Astrocyte of the cerebellum (primary cell): ENCODE data around the gene MCFD2.

ENCODE experiments used
- DNase-seq: peaks from one replicate; pipeline ENCODE4 v3.0.0-alpha.2; 2011; ENCODE audit warnings: low read depth
- H3K4me3 ChIP-seq: 2 replicates; pipeline ENCODE4 v1.5.1; 2011; ENCODE audit warnings: mild to moderate bottlenecking, low read depth, low read length, moderate library complexity
- in situ Hi-C: cut with HindIII; loops from 2 replicates; pipeline ENCODE4 v1.10.0; 2017; ENCODE audit warnings: low sequenced_read_pairs
- TF ChIP-seq, protein P1 (sequence below): IDR thresholded peaks from 2 replicates; pipeline ENCODE4 v1.5.1; 2012; ENCODE audit warnings: low read length, low read depth, moderate library complexity, mild to moderate bottlenecking; ENCODE audit errors: missing control alignments

The MCFD2 gene

GRCh38 chr2:46958431-46959017, 42.9 kb upstream of the MCFD2 start:
- no peak for DNase-seq
- in situ Hi-C loops, result no loop called here
- no peak overlapping the region for H3K4me3 ChIP-seq
- TF ChIP-seq, protein P1, sequence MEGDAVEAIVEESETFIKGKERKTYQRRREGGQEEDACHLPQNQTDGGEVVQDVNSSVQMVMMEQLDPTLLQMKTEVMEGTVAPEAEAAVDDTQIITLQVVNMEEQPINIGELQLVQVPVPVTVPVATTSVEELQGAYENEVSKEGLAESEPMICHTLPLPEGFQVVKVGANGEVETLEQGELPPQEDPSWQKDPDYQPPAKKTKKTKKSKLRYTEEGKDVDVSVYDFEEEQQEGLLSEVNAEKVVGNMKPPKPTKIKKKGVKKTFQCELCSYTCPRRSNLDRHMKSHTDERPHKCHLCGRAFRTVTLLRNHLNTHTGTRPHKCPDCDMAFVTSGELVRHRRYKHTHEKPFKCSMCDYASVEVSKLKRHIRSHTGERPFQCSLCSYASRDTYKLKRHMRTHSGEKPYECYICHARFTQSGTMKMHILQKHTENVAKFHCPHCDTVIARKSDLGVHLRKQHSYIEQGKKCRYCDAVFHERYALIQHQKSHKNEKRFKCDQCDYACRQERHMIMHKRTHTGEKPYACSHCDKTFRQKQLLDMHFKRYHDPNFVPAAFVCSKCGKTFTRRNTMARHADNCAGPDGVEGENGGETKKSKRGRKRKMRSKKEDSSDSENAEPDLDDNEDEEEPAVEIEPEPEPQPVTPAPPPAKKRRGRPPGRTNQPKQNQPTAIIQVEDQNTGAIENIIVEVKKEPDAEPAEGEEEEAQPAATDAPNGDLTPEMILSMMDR, result no peak

DNA sequence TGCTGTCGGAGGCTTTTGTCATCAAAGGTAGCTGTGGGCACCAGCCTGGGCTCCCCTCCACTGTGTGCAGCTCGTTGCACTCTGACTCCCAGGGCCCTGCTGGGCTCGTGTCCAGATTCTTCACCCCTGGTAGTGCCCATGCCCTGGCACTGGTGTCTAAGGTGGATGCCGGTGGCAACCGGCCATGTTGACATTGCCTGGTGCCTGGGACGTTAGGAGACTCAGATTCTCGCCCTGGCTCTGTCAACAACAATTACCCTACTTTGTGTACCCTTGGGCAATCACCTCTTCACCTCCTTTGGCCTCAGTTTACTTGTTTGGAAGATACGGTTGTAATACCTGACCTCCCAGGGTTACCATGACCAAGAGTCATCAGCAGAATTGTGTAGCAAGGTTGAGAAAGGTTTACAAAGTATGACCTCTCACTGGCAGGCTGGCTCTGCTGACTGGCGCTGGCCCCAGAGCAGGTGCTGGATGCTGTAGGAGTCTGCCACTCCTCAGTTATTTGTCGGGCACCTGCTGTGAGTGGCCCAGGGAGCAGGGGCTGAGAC, 41.5 kb upstream of the MCFD2 start:
- H3K4me3 ChIP-seq, result no peak overlapping the region
- in situ Hi-C loops, result no loop called here
- TF ChIP-seq, protein P1, result no peak
- no peak for DNase-seq

DNA sequence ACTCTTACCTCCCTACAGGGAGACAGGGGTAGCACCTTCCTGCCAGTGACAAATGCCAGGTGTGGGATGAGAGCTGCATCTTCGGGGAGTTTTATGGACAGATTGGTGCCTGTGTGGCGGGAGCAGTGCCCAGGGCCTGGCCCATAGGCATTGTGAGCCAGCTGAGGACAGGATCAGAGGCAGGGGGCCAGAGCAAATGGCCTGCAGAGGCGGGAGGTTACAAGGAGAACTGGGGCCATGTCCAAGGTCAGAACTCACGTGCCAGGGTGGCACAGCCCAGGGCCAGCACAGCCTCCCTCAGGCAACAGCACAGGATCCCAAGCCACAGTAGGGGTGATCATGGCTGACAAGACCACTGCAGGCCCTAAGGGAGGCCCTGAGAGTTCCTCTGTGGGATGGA, 40.2 kb upstream of the MCFD2 start:
- TF ChIP-seq, protein P1, result no peak
- no peak overlapping the region for H3K4me3 ChIP-seq
- no peak for DNase-seq
- in situ Hi-C loops, result no loop called here

- no peak overlapping the region for H3K4me3 ChIP-seq
- in situ Hi-C loops, result no loop called here
- DNase-seq, result peak; percentile 79
- TF ChIP-seq, protein P1, result no peak
Measured at GRCh38 chr2:46954951-46955571, 39.5 kb upstream of the MCFD2 start.

GRCh38 chr2:46952171-46952570, 36.6 kb upstream of the MCFD2 start:
- TF ChIP-seq, protein P1, result no peak
- in situ Hi-C loops, result no loop called here
- DNase-seq, result no peak
- no peak overlapping the region for H3K4me3 ChIP-seq

GRCh38 chr2:46951290-46952064, 35.9 kb upstream of the MCFD2 start:
- in situ Hi-C loops, result no loop called here
- TF ChIP-seq, protein P1, result no peak
- no peak overlapping the region for H3K4me3 ChIP-seq
- DNase-seq, result no peak
